ENCODE results near the gene C16orf89.

GRCh38 chr16:5070431-5071186, 4.9 kb upstream of the C16orf89 start:
- TF ChIP-seq CTCF (conservative IDR thresholded peaks at IDR 0.05; ENCODE audit: low read depth, low read length), result no peak
- no peak for TF ChIP-seq EZH2 (IDR thresholded peaks at IDR 0.05; ENCODE audit: borderline replicate concordance, low read depth, low read length, poor library complexity, severe bottlenecking)

Measured in A673 (cell line).